B cell (primary cell): Measurements from ENCODE around the gene RRP1.

Experiments used
- CTCF ChIP-seq: fragments of 200-600 bp; IDR thresholded peaks from one replicate; pipeline ENCODE4 v1.8.0; 2022; ENCODE audit warnings: antibody characterized with exemption, mild to moderate bottlenecking
- EZH2 ChIP-seq: IDR thresholded peaks from 2 replicates; pipeline ENCODE4 v1.6.1; 2012; ENCODE audit warnings: borderline replicate concordance, low read depth, mild to moderate bottlenecking, moderate library complexity, low read length; ENCODE audit not compliant: insufficient read depth, poor library complexity, severe bottlenecking

GRCh38 chr21:43799301-43799840 is 10.0 kb downstream of the RRP1 start:
- no peak for TF ChIP-seq CTCF
- no peak for TF ChIP-seq EZH2
